GM19023 (cell line): ENCODE measurements around the gene NPTXR.

Experiments
- ATAC-seq: cut with Tn5 transposase; IDR thresholded peaks from one replicate; pipeline ENCODE4 v1.9.1; 2021; ENCODE audit warnings: mild to moderate bottlenecking, moderate library complexity; ENCODE audit not compliant: unreplicated experiment

The NPTXR gene

DNA sequence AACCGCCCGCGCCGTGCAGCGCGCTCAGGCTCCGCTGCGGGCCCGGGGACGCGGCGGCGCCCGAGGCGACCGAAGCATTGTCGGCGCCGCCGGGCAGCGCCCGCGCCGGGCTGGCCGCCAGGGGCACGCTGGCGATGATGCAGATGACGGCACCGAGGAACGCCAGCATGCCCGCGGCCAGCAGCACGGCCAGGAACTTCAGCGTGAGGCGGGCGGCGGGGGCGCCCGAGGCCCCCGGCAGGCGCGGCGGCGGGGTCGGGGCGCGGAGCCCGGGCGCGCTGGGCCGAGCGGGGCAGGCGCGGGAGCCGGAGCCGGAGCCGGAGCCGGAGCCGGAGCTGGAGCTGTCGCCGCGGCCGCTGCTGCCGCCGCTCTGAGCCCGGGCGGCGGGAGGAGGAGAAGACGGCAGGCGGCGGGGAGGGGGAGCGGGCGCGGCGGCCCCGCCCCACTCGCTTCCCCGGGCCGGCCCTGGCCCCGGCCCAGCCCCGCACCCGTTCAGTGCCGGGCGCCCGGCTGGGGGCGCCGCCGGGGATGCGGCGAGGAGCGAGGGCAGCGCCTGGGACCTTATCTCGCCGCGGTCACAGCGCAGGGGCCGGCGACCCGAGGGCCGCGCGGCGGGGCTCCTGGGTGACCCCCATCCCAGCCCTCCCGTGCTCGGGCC is at the start of gene NPTXR:
TSS of gene NPTXR (minus strand) at position 372 of the 658 bp plus-strand sequence.
- ATAC-seq = no peak

- no peak for ATAC-seq
Measured at GRCh38 chr22:38891256-38891655, 47.4 kb upstream of the NPTXR start.

GRCh38 chr22:38890377-38890776 is 46.5 kb upstream of the NPTXR start:
- ATAC-seq = no peak

DNA sequence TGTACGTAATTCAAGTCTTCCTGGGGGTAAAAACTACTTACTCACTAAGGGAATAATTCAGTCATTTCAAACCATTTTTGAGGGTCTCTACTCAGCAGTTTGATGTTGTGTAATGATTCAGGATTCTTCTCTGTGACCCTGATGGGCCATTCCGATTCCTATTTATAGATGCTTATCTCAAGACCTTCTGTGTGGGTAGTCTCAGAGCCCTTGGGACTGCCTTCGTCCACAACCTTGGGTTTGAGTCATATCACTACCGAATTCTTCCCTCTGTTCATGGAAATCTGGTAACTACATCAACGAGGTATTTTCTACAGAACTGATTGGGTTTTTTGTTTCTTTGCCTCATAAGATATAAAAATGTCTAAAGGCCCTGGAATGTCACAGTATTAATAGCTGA is 42.5 kb upstream of the NPTXR start:
- no peak for ATAC-seq

DNA sequence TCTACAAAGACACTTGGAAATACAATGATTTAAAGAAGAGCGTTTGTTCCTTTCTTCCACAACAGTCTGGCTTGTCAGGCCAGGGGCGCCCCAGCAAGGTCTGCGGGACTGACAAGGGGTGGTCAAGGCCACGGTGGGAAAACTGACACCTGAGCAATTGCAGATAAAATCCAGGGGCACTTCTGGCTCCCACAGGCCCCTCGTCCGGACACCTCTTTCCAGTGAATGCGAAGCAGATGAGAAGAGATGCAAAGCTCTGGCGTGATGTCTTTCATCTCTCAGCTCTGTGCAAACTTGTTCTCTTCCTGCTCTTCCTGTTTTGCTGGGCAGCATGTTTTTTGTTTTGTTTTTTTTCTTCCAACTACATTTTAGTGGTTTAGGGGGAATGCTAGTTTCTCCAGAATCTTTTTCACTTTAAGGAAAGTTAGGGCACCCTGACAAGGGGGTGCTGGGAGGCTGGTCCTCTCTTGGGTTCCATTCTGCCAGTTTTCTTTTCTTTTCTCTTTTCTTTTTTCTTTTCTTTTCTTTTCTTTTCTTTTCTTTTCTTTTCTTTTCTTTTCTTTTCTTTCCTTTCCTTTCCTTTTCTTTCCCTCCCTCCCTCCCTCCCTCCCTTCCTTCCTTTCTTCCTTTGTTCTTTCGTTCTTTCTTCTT is 39.3 kb upstream of the NPTXR start:
- no peak for ATAC-seq

DNA sequence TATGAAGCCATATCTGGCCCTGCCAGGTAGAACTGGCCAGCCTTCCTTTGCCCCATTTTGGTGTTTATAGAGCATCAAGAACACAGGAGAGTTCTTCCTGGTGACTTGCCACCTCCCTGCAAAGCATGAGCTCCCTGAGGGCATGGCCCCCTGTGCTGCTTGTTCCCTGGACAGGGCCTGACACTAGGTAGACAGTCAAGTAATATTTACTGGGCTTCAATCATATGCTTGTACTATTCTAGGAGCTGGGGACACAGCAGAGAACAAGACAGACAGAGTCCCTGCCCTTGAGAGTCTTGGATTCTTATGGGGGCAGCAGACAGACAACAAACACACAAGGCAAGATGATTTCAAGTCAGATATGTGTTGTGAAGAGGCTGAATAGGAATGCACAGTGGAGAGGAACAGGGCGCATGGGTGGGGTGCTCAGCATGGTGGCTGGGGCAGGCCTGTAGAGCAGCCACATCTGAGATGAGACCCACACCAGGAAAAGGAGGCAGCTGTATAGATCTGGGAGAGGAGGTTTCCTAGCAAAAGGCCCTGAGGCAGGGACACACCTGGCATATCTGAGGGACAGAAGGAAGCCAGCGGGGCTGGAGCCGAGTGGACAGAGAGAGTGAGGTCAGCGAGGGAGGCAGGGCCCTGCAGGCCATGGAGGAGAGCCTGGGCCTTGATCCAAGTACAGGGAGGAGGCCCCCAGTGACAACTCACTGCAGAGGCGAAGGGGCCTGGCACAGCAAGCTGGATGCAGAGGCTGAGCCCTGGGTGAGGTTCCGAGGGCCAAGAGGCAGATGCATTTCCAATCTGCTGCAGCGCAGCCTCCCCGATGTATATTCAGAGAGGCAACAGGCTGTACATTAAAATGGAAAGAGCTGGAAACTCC is 38.4 kb upstream of the NPTXR start:
- ATAC-seq = no peak

DNA sequence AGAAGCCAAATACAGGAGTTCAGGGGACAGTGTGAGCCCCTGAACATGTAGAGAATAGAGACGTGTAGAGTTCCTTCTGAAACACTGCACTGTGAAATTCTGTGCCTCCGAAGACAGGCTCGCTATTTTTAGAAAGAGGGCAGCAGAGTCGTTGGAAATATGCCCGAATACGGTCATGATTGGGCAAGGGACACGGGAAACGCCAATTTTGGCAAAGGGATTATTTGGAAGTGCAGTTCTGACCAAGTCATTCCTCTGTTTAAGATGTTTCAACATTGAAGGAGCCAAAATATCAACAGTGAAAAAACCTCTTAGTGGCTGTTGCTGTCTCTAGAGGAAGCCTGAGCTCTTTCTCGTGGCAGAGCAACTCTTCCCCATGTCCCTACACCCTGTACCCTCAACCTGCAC is 37.6 kb upstream of the NPTXR start:
- no peak for ATAC-seq

DNA sequence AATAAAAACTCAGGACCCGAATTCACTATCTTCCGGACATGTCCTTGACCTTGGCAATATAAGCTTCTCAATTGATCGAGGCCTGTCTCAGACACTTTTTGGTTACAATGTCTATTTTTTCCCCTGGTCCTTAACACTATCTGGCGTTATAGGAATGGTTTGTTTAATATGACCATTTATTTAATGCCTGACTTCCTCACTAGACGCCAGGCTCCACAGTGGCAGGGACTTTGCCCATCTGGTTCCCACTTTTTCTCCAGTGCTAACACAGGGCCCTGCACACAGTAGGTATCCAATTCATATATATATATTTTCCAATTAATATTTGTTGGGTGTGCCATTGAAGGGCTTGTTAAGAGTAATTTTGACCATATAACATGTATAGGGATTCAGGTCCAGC is 36.1 kb upstream of the NPTXR start:
- no peak for ATAC-seq

GRCh38 chr22:38879108-38879729 is 35.4 kb upstream of the NPTXR start:
- ATAC-seq = no peak

DNA sequence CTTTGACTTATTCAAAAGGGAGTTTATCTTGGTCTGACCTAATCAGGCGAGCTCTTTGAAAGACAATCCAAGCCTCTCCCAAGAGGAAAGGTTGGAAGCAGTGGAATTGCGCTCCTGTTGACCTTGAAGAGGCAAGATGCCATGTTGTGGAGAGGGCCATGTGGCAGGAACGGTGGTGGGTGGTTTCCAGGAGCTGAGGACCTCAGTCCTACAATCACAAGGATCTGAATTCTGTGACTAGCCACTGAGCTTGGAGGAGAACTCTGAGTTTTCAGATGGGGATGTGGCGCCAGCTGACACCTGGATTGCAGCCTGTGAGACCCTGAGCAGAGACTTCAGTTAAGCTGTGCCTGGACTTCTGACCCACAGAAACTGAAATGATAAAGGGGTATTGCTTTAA is 34.2 kb upstream of the NPTXR start:
- ATAC-seq = no peak

DNA sequence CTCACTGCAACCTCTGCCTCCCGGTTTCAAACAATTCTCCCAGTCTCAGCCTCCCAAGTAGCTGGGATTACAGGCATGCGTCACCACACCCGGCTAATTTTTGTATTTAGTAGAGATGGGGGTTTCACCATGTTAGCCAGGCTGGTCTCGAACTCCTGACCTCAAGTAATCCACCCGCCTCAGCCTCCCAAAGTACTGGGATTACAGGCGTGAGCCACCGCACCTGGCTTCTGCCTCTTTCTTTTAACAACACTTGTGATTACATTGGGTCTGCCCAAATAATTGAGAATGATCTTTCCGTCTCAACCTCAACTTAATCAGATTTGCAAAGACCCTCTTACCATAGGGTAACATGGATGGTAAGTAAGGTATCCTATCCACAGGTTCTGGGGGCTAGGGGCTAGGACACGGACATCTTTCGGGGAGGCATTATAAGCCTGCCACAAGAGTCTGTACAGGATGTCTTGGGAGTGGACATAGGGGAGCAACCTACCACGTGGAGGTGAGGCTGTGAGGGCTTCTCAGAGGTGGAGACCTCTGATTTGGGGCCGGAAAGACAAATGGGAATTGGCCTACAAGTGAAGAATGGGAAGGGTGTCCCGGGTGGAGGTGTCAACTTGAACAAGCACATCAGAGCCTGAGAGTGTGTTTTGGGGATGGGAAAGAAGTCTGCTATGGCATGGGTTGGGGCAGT is 30.8 kb upstream of the NPTXR start:
- no peak for ATAC-seq

GRCh38 chr22:38873469-38874411 is 29.9 kb upstream of the NPTXR start:
- no peak for ATAC-seq

GRCh38 chr22:38872831-38873248 is 29.0 kb upstream of the NPTXR start:
- ATAC-seq = no peak

DNA sequence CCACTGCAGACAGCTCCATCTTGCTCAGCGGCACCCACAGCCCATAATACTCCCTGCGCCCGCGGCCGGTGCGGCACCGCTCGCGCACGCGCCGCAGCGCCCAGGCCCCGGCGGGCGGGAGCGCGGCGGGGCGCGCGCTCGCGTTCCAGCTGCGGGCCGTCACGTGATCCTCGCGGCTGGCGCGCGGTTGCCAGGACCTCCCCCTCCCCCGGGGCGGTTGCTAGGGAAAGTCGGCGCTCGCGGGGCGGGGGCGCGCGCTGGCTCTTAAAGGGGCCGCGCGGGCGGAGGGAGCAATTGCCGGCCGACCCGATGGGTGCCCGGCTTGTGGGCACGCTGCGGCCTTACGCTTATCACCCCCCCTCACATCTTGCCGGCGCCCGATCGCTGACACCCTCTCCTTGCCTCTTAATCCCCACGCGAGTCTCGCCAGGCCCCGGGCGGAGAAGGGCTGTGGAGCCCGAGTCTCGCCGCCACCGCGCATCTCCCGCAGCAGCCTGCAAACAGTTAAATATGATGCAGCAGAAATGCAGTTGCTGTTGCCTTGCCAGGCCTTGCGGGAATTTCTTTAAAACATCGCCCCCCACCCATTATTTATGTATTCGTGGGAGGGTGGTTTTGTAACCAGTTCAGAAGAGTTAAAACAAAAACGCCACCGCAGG is 28.5 kb upstream of the NPTXR start, which contains the start of gene CBX6:
TSS of gene CBX6 (minus strand) at position 45 of the 659 bp plus-strand sequence. CDS start at position 19, 26 bp downstream.
- ATAC-seq = peak; percentile 73

DNA sequence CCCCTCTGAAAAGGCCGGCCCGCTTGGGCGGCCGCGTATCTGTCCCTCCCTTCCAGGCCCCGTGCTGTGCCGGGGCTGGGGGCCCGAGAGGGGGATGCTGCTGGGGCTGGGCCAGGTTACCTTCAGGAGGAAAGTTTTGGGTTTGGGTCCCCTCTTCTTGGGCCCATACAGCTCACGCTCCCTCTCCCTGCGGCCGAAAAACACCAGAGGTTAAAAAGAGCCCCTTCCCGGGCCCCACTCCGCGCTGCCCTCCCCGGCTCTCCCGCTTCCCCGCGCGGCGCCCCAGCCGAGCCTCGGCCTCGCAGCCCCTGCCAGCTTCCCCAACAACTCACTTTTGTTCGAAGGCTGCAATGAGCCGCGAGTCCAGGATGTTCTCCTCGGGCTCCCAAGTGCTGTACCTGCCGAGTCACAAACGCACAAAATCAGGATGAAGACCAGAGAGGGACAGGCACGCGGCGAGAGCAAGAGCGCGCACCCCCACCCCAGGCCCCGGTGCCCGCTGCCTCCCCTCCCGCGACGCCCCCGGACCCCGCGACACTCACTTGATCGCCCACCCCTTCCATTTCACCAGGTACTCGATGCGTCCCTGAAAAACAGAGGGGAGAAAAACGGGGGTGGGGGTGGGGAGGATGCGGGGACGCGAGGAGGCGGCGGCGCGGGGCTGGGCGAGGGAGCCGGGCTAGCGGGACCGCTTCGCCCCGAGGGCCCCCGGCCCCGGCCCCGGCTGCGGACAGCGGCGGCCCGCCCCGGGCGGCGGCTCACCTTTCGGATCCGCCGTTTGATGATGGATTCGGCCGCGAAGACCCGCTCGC is 27.7 kb upstream of the NPTXR start:
- peak; percentile 5 for ATAC-seq

DNA sequence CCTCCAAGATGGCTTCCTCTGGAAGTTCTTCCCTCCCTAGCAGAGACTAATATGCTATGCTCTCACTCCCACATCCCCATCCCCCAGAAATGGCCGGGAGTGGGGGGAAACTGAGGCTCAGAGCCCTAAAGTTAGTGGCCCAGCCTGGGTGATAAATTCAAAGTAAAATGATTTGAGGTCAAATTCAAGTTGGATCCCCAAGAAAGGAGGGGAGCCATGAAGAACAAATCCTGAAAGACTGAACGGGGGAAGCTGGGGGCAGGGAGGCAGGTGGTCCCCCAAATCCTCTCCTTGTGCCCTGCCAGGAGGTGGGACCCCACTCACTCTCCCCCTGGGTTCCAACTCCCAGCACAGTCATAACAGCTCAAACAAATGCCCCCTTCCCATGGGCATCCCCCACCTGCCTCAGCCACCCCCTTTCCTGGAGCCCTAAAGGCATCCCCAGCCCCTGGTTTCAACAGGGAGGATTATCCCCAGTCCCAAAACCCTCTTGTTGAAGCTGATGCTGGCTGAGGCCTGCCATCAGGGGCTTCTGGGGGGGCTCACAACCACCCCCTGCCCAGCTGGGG is 27.0 kb upstream of the NPTXR start:
- no peak for ATAC-seq

GRCh38 chr22:38870312-38870741 is 26.5 kb upstream of the NPTXR start:
- ATAC-seq = no peak

DNA sequence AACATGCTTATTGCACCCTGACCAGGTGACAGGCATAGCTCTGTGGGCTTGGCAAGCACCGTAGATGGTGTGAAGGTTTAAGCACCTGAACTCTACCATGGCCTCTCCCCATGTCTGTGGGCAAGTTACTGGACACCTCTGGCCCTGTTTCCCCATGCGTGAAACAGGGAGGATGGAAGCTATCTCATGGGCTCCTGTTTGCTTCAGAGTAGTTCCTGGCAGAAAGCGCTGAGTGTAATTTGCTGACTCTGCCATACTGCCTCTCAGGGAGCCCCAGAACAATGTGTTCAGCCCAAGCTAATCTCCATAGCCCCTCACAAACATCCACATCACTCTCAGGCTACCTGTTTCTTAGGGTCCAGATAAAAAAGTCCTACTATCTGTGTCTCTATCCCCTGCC is 25.8 kb upstream of the NPTXR start:
- no peak for ATAC-seq
